Neural cell (in vitro differentiated cells): ENCODE data around the gene DUSP14. TPM values are rescaled to one million over a fixed set of nuclear protein-coding genes. Genes with fewer than 3 reads are reported as not detected.

Experiments
- H2AFZ ChIP-seq: fragments of 200-600, 300-800 bp; sonication (generic), shearing (Covaris generic); 2 replicates; pipeline ENCODE4 v1.6.0; 2014; ENCODE audit warnings: low read depth, mild to moderate bottlenecking, antibody characterized with exemption, low read length, moderate library complexity
- H3F3A ChIP-seq: fragments of 200-600 bp; shearing (Covaris generic); 2 replicates; pipeline ENCODE4 v1.6.1; 2016; ENCODE audit warnings: mild to moderate bottlenecking, moderate library complexity, mixed read lengths, antibody characterized with exemption, low read length; ENCODE audit not compliant: insufficient read depth, poor library complexity, severe bottlenecking
- H3K27ac ChIP-seq: fragments of 200-600, 300-800 bp; sonication (generic), shearing (Covaris generic); 2 replicates; pipeline ENCODE4 v1.5.1; 2014; ENCODE audit warnings: mild to moderate bottlenecking, low read length, moderate library complexity
- H3K27me3 ChIP-seq: fragments of 300-800, 200-600 bp; sonication (generic), shearing (Covaris generic); 2 replicates; pipeline ENCODE4 v1.6.0; 2014; ENCODE audit warnings: mild to moderate bottlenecking, low read depth, low read length, moderate library complexity; ENCODE audit not compliant: insufficient read depth
- H3K36me3 ChIP-seq: fragments of 300-800, 200-600 bp; sonication (generic), shearing (Covaris generic); 2 replicates; pipeline ENCODE4 v1.5.1; 2014; ENCODE audit warnings: mild to moderate bottlenecking, antibody characterized with exemption, low read length, moderate library complexity; ENCODE audit not compliant: insufficient read depth
- H3K4me2 ChIP-seq: fragments of 300-800, 200-600 bp; sonication (generic), shearing (Covaris generic); 2 replicates; pipeline ENCODE4 v1.6.0; 2014; ENCODE audit warnings: mild to moderate bottlenecking, low read length
- H3K4me3 ChIP-seq: fragments of 300-800, 200-600 bp; sonication (generic), shearing (Covaris generic); 2 replicates; pipeline ENCODE4 v1.5.1; 2014; ENCODE audit warnings: mild to moderate bottlenecking, low read length, moderate library complexity
- H3K79me2 ChIP-seq: fragments of 200-600 bp; shearing (Covaris generic); replicated peaks from 2 replicates; pipeline ENCODE4 v1.6.0; 2014; ENCODE audit warnings: mild to moderate bottlenecking, low read length, moderate library complexity; ENCODE audit not compliant: insufficient read depth
- H3K9ac ChIP-seq: fragments of 300-800, 200-600 bp; sonication (generic), shearing (Covaris generic); 2 replicates; pipeline ENCODE4 v1.6.1; 2016; ENCODE audit warnings: mild to moderate bottlenecking, low read length, mixed read lengths
- H3K9me2 ChIP-seq: fragments of 200-600 bp; shearing (Covaris generic); 2 replicates; pipeline ENCODE4 v1.6.1; 2016; ENCODE audit warnings: mild to moderate bottlenecking, low read length, mixed read lengths; ENCODE audit not compliant: insufficient read depth
- H3K9me3 ChIP-seq: fragments of 200-600, 300-800 bp; sonication (generic), shearing (Covaris generic); 2 replicates; pipeline ENCODE4 v1.6.1; 2016; ENCODE audit warnings: mild to moderate bottlenecking, mixed run types, low read length, moderate library complexity, mixed read lengths
- H4K20me1 ChIP-seq: fragments of 200-600 bp; shearing (Covaris generic); 2 replicates; pipeline ENCODE4 v1.6.1; 2016; ENCODE audit warnings: mild to moderate bottlenecking, mixed run types; ENCODE audit not compliant: insufficient read depth
- EP300 ChIP-seq: fragments of 450-650 bp; conservative IDR thresholded peaks from 2 replicates; pipeline ENCODE4 v1.6.1; 2014; ENCODE audit warnings: antibody characterized with exemption, mild to moderate bottlenecking, moderate library complexity; ENCODE audit not compliant: poor library complexity, severe bottlenecking
- EZH2 ChIP-seq: fragments of 200-600, 300-800 bp; shearing (Covaris generic), sonication (generic); IDR thresholded peaks from 2 replicates; pipeline ENCODE4 v1.6.1; 2014; ENCODE audit warnings: antibody characterized with exemption, low read length, borderline replicate concordance, mild to moderate bottlenecking; ENCODE audit not compliant: insufficient read depth, poor library complexity, severe bottlenecking
- MXI1 ChIP-seq: fragments of 450-650 bp; conservative IDR thresholded peaks from 2 replicates; pipeline ENCODE4 v1.6.1; 2014; ENCODE audit warnings: antibody characterized with exemption, mild to moderate bottlenecking; ENCODE audit not compliant: poor library complexity, severe bottlenecking
- POLR2AphosphoS5 ChIP-seq: IDR thresholded peaks from 2 replicates; pipeline ENCODE4 v1.6.1; 2012
- RAD21 ChIP-seq: fragments of 450-650 bp; conservative IDR thresholded peaks from 2 replicates; pipeline ENCODE4 v1.6.1; 2014; ENCODE audit warnings: antibody characterized with exemption, mild to moderate bottlenecking, moderate library complexity
- SMC3 ChIP-seq: fragments of 450-650 bp; conservative IDR thresholded peaks from 2 replicates; pipeline ENCODE4 v1.6.1; 2014; ENCODE audit warnings: antibody characterized with exemption, mild to moderate bottlenecking, moderate library complexity; ENCODE audit not compliant: poor library complexity
- TAF1 ChIP-seq: IDR thresholded peaks from 2 replicates; pipeline ENCODE4 v1.6.1; 2012; ENCODE audit warnings: low read depth
- polyA plus RNA-seq: library from polyadenylated mRNA; depleted of rRNA; stranded (reverse); fragments of >200 nt; gene quantifications from 2 replicates; pipeline ENCODE4 v1.2.3, GENCODE V29; 2014
- TF ChIP-seq, protein P1 (sequence below): fragments of 450-650 bp; IDR thresholded peaks from 2 replicates; pipeline ENCODE4 v1.5.1; 2014; ENCODE audit warnings: antibody characterized with exemption, mild to moderate bottlenecking, moderate library complexity; ENCODE audit not compliant: poor library complexity, severe bottlenecking
- TF ChIP-seq, protein P2 (sequence below): IDR thresholded peaks from 2 replicates; pipeline ENCODE4 v1.6.1; 2012; ENCODE audit warnings: borderline replicate concordance

DUSP14 gene
- polyA plus RNA-seq, 1 donor from 2014 or later, result 19.7 TPM

DNA sequence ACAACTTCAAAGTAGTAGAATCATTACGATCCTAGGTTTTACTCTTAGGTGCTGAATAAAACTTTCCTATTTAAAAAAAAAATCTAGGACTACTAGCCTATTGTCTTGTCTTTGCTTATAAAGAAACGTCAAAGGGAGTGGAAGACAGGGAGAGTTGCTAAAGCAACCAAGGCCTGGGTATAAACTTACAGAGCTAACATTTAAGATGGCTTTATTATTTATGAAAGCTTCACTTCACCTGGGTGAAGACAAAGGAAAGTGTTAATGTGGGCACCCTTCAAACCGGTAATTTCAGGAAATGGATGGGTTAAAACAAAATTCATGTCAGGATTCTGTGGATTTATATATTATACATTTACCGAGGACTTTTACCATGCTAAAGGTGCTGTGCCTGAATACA is 2.5 kb downstream of the DUSP14 start:
- Histone ChIP-seq H3K9me3 (no peaks in the 10 kb centered on the region), H3K36me3 (no peaks in the 10 kb centered on the region), H3K27ac (no peak overlapping the region), H4K20me1 (no peaks in the 10 kb centered on the region), H2AFZ (no peak overlapping the region), H3F3A (no peaks in the 10 kb centered on the region), H3K4me3 (peak overlapping the region; percentile 83), H3K27me3 (peaks cover 13% of the 10 kb centered on the region), H3K9ac (no peak overlapping the region), H3K4me2 (no peak overlapping the region), H3K79me2 (peaks cover 33% of the 10 kb centered on the region), H3K9me2 (no peaks in the 10 kb centered on the region)
- TF ChIP-seq RAD21, result no peak
- TF ChIP-seq EZH2, result no peak
- TF ChIP-seq MXI1, result no peak
- no peak for TF ChIP-seq EP300
- no peak for TF ChIP-seq SMC3
- TF ChIP-seq, protein P1, sequence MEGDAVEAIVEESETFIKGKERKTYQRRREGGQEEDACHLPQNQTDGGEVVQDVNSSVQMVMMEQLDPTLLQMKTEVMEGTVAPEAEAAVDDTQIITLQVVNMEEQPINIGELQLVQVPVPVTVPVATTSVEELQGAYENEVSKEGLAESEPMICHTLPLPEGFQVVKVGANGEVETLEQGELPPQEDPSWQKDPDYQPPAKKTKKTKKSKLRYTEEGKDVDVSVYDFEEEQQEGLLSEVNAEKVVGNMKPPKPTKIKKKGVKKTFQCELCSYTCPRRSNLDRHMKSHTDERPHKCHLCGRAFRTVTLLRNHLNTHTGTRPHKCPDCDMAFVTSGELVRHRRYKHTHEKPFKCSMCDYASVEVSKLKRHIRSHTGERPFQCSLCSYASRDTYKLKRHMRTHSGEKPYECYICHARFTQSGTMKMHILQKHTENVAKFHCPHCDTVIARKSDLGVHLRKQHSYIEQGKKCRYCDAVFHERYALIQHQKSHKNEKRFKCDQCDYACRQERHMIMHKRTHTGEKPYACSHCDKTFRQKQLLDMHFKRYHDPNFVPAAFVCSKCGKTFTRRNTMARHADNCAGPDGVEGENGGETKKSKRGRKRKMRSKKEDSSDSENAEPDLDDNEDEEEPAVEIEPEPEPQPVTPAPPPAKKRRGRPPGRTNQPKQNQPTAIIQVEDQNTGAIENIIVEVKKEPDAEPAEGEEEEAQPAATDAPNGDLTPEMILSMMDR, result no peak
- no peak for TF ChIP-seq POLR2AphosphoS5
- no peak for TF ChIP-seq TAF1
- TF ChIP-seq, protein P2, sequence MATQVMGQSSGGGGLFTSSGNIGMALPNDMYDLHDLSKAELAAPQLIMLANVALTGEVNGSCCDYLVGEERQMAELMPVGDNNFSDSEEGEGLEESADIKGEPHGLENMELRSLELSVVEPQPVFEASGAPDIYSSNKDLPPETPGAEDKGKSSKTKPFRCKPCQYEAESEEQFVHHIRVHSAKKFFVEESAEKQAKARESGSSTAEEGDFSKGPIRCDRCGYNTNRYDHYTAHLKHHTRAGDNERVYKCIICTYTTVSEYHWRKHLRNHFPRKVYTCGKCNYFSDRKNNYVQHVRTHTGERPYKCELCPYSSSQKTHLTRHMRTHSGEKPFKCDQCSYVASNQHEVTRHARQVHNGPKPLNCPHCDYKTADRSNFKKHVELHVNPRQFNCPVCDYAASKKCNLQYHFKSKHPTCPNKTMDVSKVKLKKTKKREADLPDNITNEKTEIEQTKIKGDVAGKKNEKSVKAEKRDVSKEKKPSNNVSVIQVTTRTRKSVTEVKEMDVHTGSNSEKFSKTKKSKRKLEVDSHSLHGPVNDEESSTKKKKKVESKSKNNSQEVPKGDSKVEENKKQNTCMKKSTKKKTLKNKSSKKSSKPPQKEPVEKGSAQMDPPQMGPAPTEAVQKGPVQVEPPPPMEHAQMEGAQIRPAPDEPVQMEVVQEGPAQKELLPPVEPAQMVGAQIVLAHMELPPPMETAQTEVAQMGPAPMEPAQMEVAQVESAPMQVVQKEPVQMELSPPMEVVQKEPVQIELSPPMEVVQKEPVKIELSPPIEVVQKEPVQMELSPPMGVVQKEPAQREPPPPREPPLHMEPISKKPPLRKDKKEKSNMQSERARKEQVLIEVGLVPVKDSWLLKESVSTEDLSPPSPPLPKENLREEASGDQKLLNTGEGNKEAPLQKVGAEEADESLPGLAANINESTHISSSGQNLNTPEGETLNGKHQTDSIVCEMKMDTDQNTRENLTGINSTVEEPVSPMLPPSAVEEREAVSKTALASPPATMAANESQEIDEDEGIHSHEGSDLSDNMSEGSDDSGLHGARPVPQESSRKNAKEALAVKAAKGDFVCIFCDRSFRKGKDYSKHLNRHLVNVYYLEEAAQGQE, result no peak

DNA sequence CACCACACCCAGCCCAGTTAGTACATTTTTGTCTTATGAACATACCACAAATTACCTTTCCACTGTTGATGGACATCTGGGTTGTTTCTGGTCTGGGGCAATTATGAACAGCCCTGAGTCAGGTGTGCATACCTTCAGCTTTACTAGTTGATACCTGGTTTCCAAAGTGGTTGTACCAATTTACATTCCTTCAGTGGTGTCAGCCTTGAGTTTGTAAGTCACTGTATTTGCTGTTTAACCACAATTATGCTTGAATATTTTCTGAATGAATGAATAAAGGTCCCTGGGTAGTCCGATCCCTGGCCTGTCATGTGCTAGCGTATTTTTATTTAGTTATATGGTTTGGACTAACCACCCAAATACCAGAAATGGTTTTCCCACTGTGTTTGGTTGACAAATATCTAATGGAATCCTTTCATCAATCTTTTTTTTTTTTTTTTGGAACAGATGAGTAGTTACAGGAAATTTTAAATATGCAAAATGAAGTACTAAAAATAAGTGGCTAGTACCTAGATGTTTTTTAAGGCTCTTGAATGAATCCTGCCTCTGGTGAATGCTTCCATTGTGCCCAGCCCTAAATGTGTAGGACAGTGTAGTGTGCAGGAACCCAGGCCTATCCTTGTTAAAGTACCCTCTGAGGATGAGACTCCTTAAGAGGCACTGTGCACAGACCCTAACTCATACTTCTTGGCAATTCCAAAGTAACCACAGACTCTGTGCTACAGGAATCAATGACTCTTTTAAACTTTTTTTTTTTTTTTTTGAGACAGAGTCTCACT is 3.7 kb downstream of the DUSP14 start:
- no peaks in the 10 kb centered on the region for H4K20me1 ChIP-seq

More for the DNA sequence above, 3.7 kb downstream of the DUSP14 start:
- peaks cover 33% of the 10 kb centered on the region for H3K79me2 ChIP-seq
- no peak overlapping the region for H2AFZ ChIP-seq
- no peaks in the 10 kb centered on the region for H3K9me3 ChIP-seq
- no peaks in the 10 kb centered on the region for H3K36me3 ChIP-seq
- no peak overlapping the region for H3K4me3 ChIP-seq
- H3K27me3 ChIP-seq, result no peaks in the 10 kb centered on the region
- no peaks in the 10 kb centered on the region for H3F3A ChIP-seq
- no peak overlapping the region for H3K9ac ChIP-seq
- no peak overlapping the region for H3K4me2 ChIP-seq
- no peak overlapping the region for H3K27ac ChIP-seq
- no peak for TF ChIP-seq SMC3
- TF ChIP-seq, protein P2, result no peak
- no peak for TF ChIP-seq EP300
- TF ChIP-seq TAF1, result no peak
- TF ChIP-seq MXI1, result no peak
- no peaks in the 10 kb centered on the region for H3K9me2 ChIP-seq
